ENCODE data around the gene TTC21B.
"Not testable (repeated sequence)": the region's sequence is repeated elsewhere in the genome, so short reads cannot be mapped to it uniquely, and the experiment has no call there.

DNA sequence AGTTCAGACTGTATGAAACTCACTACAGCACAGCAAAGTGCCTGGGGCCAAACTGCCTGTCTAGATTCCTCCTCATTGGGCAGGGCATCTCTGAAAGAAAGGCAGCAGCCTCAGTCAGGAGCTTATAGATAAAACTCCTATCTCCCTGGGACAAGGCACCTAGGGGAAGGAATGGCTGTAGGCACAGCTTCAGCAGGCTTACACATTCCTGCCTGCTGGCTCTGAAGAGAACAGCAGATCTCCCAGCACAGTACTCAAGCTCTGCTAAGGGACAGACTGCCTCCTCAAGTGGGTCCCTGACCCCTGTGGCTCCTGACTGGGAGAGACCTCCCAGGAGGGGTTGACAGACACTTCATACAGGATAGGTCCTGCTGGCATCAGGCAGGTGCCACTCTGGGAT lies 18.6 kb upstream of the TTC21B start:
- TF ChIP-seq POLR2A (IDR thresholded peaks at IDR 0.05) = not testable (repeated sequence)
- TF ChIP-seq, protein P1, sequence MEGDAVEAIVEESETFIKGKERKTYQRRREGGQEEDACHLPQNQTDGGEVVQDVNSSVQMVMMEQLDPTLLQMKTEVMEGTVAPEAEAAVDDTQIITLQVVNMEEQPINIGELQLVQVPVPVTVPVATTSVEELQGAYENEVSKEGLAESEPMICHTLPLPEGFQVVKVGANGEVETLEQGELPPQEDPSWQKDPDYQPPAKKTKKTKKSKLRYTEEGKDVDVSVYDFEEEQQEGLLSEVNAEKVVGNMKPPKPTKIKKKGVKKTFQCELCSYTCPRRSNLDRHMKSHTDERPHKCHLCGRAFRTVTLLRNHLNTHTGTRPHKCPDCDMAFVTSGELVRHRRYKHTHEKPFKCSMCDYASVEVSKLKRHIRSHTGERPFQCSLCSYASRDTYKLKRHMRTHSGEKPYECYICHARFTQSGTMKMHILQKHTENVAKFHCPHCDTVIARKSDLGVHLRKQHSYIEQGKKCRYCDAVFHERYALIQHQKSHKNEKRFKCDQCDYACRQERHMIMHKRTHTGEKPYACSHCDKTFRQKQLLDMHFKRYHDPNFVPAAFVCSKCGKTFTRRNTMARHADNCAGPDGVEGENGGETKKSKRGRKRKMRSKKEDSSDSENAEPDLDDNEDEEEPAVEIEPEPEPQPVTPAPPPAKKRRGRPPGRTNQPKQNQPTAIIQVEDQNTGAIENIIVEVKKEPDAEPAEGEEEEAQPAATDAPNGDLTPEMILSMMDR (IDR thresholded peaks at IDR 0.05) = not testable (repeated sequence)

Data from thyroid gland (tissue), 4 donors.